ENCODE data around the gene CPNE2.

CPNE2 gene

GRCh38 chr16:57155702-57156350 is 63.4 kb downstream of the CPNE2 start:
- DNase-seq: no peak

GRCh38 chr16:57156351-57156703 is 63.9 kb downstream of the CPNE2 start:
- intact Hi-C loops (cut with DNase I): no loop called here
- no peak for DNase-seq

More at GRCh38 chr16:57155702-57156350, 63.4 kb downstream of the CPNE2 start:
- intact Hi-C loops (cut with DNase I): no loop called here

- intact Hi-C loops (cut with DNase I): no loop called here
- DNase-seq: no peak
These were observed 65.2 kb downstream of the CPNE2 start for GRCh38 chr16:57157533-57157932.

- intact Hi-C loops (cut with DNase I): no loop called here
- DNase-seq: no peak
These were observed 67.1 kb downstream of the CPNE2 start for GRCh38 chr16:57159447-57159846.

- intact Hi-C loops (cut with DNase I): loop anchor here (10.0 kb wide), 1 partner anchor 299 kb away; the partner anchor contains the start of gene SLC12A3
- no peak for DNase-seq
These were observed 71.5 kb downstream of the CPNE2 start for GRCh38 chr16:57163842-57164241.

- no peak for DNase-seq
- intact Hi-C loops (cut with DNase I): loop anchor here (10.0 kb wide), 1 partner anchor 301 kb away; the partner anchor contains the start of gene SLC12A3
These were observed 73.1 kb downstream of the CPNE2 start for GRCh38 chr16:57165483-57165882.

GRCh38 chr16:57165938-57166337 is 73.6 kb downstream of the CPNE2 start:
- DNase-seq: no peak
- intact Hi-C loops (cut with DNase I): loop anchor here (10.0 kb wide), 1 partner anchor 301 kb away; the partner anchor contains the start of gene SLC12A3

GRCh38 chr16:57166451-57166850 is 74.1 kb downstream of the CPNE2 start:
- intact Hi-C loops (cut with DNase I): loop anchor here (10.0 kb wide), 1 partner anchor 302 kb away; the partner anchor contains the start of gene SLC12A3

GRCh38 chr16:57166951-57167350 is 74.6 kb downstream of the CPNE2 start:
- intact Hi-C loops (cut with DNase I): loop anchor here (10.0 kb wide), 1 partner anchor 302 kb away; the partner anchor contains the start of gene SLC12A3
- DNase-seq: no peak

More at GRCh38 chr16:57166451-57166850, 74.1 kb downstream of the CPNE2 start:
- no peak for DNase-seq

GRCh38 chr16:57167538-57167937 is 75.2 kb downstream of the CPNE2 start:
- intact Hi-C loops (cut with DNase I): loop anchor here (10.0 kb wide), 1 partner anchor 303 kb away; the partner anchor contains the start of gene SLC12A3

GRCh38 chr16:57167953-57168352 is 75.6 kb downstream of the CPNE2 start:
- intact Hi-C loops (cut with DNase I): loop anchor here (1.0 to 10.0 kb wide), 2 partner anchors 84 to 303 kb away; partner anchors contain the start of gene SLC12A3
- no peak for DNase-seq

More at GRCh38 chr16:57167538-57167937, 75.2 kb downstream of the CPNE2 start:
- DNase-seq: no peak

- DNase-seq: no peak
- intact Hi-C loops (cut with DNase I): loop anchor here (10.0 kb wide), 1 partner anchor 305 kb away; the partner anchor contains the start of gene SLC12A3
These were observed 76.9 kb downstream of the CPNE2 start for GRCh38 chr16:57169327-57169726.

GRCh38 chr16:57172721-57173290 is 80.4 kb downstream of the CPNE2 start:
- intact Hi-C loops (cut with DNase I): no loop called here
- DNase-seq: no peak

GRCh38 chr16:57175896-57176295 is 83.5 kb downstream of the CPNE2 start:
- DNase-seq: no peak
- intact Hi-C loops (cut with DNase I): no loop called here

GRCh38 chr16:57178196-57178595 is 85.8 kb downstream of the CPNE2 start:
- no peak for DNase-seq
- intact Hi-C loops (cut with DNase I): no loop called here

- intact Hi-C loops (cut with DNase I): no loop called here
- no peak for DNase-seq
These were observed 86.4 kb downstream of the CPNE2 start for GRCh38 chr16:57178793-57179212.

GRCh38 chr16:57179215-57179828 is 86.9 kb downstream of the CPNE2 start:
- DNase-seq: no peak
- intact Hi-C loops (cut with DNase I): no loop called here

- intact Hi-C loops (cut with DNase I): no loop called here
- DNase-seq: no peak
These were observed 91.7 kb downstream of the CPNE2 start for GRCh38 chr16:57184113-57184512.

GRCh38 chr16:57184887-57185445 is 92.6 kb downstream of the CPNE2 start:
- intact Hi-C loops (cut with DNase I): loop anchor here (5.0 kb wide), 2 partner anchors 93 to 112 kb away; partner anchors contain the start of gene CPNE2
- no peak for DNase-seq

GRCh38 chr16:57185446-57185944 is 93.1 kb downstream of the CPNE2 start:
- intact Hi-C loops (cut with DNase I): loop anchor here (5.0 kb wide), 2 partner anchors 93 to 112 kb away; partner anchors contain the start of gene CPNE2
- peak in 7 of 10 donors; percentile 25 to 81 (median 40) for DNase-seq

All from posterior cingulate gyrus (tissue), 11 donors.